Measurements from ENCODE around the gene INSL3.

Gene INSL3

DNA sequence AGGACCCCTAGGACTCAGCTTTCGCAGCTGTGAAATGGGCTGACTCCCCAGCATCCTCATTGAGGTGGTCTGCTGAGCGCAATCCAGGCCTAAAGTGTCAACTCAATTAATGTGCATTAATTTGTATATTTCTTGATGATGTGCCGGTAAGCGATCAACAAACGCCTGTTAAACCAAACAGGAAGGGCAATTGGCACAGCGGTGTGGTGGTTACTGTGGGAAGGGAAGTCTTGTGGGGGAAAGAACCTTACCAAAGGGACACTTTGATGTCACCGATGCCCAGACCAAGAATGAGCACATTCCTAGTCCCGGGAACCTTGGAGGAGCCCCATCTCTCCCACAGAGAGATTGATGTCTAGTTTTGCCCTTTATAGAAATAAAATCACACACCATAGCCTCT lies 24.8 kb upstream of the INSL3 start:
- DNase-seq (ENCODE audit: low read depth in 1 of 2, low spot score in 1 of 2): no peak

DNA sequence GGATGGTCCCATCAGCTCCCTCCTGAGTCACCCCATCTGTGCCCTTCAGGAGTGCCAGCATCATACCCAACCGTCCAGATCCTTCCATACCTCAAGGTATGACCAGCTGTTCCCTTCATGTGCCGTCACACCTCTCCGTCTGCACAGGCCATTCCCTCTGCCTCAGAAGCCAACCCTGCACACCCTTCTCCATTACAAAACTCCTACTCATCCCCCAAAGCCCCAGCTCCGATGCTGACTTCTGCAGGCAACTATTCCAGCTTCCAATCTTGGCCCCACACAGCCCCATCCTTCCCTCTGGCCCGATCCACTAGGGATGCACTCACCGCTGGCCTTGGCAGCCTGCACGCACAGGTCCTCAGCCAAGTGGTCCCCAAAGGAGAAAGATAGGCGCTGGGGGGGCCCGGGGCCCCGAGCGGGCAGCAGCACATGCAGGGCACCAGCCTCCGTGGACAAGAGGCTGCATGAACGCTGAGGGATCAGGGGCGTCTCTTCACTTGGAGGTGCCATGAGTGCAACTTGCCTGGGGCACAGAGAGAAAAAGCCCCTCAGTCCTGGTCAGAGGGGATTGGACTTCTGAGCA lies 22.7 kb upstream of the INSL3 start:
- no peak for DNase-seq (ENCODE audit: low read depth in 1 of 2, low spot score in 1 of 2)

DNA sequence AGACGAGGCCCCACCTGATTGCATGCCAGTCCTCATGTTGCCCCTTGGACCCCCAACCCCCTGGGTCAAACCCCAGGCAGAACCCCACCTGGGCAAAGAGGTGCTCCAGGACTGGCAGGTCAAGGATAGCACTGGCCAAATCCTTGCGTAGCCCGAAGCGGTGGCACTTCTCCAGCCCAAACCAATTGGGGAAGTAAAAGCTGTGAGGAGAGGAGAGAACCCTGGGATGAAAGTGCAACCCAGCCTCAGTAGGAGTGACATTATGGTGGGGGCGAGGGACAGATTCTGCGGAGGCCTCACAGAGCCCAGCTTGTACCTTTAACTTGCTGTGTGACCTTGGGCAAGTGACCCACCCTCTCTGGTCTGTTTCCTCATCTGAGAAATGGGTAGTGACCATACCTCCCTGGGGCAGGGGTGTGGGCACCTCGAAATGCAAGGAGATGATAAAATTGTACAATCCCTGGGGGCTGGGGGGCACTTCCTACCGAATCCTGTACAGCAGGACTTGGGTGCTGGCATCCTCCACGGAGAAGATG lies 22.0 kb upstream of the INSL3 start:
- no peak for DNase-seq (ENCODE audit: low read depth in 1 of 2, low spot score in 1 of 2)

DNA sequence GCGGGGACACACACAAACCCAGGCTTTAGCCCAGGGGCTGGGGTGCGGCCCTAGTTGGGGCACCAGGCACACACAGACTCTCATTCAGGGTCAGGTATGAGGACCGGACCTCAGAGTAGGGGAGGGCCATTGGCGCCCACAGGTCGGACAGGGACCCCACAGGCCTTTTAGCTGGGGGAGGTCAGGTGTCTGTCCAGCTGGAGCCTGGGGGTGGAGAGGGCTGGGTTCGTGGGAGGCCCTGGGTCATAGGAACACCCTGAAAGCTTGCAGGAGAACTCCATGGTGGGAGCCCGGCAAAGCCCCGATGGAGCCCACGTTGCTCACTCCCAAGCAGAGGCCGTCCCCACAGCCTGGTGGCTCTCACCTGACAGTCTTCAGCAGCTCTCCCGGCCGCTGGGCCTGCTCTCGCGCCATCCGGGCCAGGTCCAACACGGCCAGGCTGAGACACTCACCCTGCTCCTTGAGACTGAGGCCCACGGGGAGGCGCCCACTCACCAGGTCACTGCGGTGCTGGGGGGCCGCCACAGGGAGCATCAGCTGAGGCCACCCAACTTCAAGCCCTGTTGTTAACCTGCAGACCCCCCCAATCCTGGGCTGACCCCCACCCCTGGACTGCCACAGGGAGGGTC lies 21.5 kb upstream of the INSL3 start:
- no peak for DNase-seq (ENCODE audit: low read depth in 1 of 2, low spot score in 1 of 2)

DNA sequence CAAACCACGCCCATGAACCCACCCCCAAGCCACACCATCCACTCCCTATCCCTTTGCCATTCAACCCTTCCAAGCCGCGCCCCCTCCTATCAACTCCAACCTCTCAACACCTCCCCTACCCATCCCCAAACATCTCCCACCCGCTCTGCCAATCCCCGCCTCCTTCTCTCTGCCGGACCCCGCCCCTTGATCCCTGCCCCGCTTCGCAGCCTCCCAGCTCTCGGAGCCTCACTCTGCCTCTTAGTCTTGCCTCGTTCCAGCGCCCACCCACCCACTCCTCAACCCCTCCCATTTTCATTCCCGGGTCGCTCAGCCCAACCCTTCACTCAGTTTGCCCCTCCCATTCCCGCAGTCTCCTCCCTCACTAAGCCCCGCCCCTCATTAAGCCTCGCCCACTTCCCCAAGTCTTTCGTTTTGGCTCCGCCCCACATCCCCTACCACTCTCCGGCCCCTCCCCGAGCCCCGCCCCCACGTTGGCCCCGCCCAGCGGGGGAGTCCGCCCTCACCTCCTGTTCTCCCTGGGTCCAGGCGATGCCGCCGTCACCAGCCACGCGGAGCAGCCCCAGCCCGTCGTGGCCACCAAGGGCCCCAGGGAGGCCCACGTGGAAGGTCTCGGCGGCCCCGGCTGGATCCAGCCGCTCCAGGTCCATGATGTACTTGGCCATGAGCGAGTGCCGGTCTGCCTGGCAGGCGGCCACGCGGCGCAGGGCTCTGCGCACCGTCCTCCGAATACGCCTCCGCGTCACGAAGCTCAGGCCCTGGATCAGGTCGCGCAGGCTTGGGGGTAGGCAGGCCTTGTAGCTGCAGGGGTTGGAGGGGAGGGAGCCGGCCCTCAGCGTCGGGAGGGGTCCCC lies 20.7 kb upstream of the INSL3 start:
- DNase-seq (ENCODE audit: low read depth in 1 of 2, low spot score in 1 of 2): peak; percentile 24 to 52

DNA sequence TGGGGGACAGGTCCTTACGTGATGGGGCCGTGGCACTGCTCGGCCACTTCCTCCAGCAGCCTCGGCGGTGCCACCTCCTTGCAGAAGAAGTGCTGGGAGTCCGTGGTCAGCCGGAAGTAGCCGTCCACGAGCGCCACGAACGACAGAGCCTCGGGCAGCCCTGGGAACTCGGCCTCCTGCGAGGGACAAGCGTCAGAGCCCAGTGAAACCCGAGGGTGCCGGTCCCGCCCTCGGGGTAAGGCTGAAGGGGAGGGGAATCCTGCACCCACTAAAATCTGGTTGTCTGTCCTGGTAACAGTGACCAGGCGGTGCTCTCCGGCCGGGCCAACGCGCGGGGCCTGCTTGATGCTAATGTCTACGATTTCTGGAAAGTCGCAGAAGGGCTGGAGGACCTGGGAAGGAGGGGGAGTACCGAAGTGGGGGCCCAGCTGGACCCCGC lies 20.1 kb upstream of the INSL3 start:
- no peak for DNase-seq (ENCODE audit: low read depth in 1 of 2, low spot score in 1 of 2)

DNA sequence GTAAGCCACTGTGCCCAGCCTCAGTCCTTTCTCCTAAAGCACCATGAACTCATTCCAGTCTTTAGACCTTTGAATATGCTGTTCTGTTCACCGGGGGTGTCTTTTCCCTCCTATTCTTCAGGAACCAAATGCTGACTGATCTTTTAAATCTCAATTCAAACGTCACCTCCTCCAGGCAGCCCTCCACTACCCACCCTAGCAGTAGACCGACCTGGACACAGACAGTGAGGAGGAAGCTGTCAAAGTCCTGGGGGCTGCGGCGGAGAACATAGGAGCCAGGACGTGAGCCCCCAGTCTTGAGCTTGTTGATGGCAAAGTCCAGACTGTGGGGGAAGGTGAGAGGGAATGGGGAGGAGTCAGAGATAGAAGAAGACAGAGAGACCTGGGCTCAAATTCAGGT lies 18.7 kb upstream of the INSL3 start:
- DNase-seq (ENCODE audit: low read depth in 1 of 2, low spot score in 1 of 2): no peak

DNA sequence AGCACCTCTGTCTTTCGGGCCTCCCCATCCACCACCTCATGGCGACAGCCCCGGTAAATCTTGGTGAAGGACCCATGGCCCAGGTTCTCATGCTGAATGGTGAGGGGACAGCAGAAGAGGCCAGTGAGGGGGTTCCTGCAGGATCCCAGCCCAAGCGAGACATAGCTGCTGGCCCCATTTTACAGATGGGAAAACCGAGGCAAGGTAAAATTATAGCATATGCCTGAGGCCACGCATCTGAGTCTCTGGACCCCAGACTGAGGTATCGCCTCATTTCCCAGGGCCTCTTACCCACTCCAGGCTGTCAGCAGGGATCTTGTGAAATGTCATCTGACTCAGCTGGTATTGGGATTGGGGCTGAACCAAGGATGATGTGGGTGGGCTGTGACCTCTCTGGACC lies 16.7 kb upstream of the INSL3 start:
- DNase-seq (ENCODE audit: low read depth in 1 of 2, low spot score in 1 of 2): no peak

DNA sequence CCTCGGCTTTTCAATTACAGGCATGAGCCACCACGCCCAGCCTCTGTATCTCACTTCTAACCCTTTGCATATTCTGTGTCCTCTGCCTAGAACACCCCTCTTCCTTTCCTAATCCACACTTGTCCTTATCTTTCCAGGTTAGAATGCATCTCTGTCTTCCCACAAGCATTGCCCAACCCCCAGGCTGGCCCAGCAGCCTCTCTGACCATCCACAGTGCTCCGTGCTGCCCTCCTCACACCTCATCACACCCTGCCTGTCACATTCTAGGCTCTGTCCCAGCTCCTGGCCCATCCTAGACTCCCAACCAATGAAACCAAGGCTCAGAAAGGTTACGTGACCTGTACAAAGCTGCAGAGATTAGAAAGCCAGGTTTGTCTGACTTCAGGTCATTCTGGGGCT lies 15.2 kb upstream of the INSL3 start:
- DNase-seq (ENCODE audit: low read depth in 1 of 2, low spot score in 1 of 2): no peak

DNA sequence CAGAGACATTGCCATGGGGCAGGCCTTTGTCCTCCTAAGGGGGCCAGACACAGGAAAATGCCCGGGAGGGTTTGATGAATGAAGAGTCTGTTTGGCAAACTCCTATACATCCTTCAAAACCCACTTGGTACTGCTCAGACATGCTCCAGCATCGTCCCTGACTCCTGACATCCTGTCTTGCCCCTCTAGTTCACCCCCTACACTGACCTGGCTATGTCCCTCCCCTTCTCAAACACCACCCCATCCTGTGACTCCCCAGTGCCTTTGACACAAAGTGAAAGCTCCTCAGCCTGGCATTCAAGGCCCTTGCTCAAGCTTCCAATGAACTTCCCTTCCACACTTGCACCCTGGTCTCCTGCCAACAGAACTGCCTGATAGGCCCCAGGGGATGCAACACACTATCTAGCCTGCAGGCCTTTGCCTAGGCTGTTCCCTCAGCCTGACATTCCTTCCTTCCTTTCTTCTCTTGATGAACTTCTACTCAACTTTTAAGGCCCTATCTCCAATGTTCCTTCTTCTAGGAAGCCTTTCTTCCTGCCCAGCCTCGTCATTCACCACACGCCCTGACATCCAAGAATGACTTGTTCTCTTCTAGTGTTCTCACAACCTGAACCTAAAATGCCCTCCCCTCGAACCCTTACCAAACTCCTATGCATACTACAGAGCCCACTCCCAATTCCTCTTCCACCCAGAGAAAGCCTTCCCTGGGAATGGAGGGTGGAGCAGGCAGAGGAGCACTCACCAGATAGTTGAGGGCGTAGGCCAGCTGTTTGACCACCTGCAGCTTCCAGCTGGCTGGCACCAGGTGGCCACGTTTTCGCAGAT lies 14.1 kb upstream of the INSL3 start:
- DNase-seq (ENCODE audit: low read depth in 1 of 2, low spot score in 1 of 2): no peak

DNA sequence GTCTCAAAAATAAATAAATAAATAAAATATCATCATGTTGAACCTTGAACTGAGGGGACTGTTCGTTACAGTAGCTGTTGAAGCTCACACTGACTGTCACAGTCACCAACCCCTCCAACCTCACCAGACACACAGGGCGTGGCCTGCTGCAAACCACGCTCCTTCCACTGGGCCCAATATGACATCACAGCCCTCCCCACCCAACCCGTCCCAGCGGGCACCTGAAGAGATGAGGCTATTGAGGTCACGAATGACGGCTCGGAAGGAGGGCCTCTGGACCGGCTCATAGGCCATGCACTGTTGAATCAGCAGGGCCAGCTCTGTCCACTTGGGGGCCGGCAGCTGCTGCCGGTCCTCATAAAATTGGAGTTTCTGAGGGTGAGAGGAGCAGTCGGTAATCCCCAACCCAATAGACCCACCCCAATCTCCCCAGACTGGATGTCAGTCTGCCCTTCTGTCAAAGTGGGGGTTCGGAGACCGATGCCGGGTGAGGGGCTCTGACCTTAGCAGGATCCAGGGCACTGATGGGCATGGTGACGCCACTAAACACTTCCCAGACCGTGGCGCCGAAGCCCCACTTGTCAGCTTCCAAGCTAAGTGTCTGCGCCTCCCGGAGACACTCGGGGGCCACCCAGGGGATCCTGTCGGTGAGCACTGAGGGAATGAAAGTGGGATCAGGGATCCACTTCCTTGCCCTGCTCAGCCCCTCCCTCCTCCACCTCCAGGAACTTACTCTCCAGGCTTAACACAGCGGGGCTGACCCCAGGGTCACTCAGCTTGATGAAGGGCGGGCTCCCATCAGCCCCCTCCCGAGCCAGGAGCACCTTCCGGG lies 13.2 kb upstream of the INSL3 start:
- DNase-seq (ENCODE audit: low read depth in 1 of 2, low spot score in 1 of 2): no peak

DNA sequence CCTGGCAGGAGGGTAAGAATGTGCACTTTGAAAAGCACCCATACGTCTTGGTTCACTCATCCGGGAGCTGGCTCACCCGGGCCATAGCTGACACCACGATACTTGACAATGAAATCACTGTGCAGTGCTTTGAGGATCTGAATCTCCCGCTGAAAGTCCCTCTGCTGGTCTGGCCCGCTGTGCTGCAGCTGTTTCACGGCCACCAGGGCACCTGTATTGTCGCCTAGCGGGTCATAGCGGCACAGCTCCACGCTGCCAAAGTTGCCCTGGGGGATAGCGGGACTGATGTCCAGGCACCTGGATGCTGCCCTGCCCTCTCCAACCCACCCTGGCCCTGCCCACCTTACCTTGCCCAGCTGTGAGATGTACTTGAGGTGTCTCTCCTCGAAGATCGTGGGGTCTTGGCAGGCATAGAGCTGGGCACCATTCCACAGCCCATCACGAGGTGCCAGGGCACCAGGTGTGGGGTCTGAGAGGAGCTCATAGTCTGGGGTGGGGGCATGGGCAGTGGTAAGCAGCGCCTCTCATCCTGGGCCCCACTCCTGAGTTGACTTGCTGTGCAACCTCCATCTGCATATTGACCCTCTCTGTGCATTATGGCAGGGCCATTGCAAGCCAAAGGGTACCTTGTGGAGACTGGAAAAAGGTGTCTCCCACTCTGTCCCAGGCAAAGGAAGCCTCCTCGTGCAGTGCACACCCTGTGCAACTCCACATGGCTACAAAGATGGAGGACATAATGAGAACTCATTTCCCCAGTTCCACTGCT lies 11.3 kb upstream of the INSL3 start:
- no peak for DNase-seq (ENCODE audit: low read depth in 1 of 2, low spot score in 1 of 2)

DNA sequence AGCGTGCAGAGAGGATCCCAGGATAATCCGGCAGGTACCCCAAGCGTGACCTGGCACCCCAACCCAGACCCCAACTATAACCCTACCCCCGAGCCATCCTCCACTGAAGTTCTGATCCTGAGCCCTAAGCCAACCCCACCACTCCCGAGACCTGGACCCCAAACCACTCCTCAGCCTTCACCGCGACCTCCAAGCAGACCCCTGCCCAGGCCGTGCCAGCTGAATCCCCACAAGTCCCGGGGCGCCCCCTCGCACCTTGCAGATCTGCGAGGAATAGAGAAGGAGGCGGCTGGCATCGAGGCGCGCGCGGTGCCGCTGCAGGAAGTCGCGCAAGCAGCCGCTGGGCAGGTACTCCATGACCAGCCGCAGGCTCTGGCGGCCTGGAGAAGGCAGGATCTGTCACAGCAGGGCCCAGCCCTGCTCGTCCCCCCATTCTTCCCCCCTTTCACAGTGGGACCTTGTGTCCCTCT lies 10.1 kb upstream of the INSL3 start:
- DNase-seq (ENCODE audit: low read depth in 1 of 2, low spot score in 1 of 2): no peak

DNA sequence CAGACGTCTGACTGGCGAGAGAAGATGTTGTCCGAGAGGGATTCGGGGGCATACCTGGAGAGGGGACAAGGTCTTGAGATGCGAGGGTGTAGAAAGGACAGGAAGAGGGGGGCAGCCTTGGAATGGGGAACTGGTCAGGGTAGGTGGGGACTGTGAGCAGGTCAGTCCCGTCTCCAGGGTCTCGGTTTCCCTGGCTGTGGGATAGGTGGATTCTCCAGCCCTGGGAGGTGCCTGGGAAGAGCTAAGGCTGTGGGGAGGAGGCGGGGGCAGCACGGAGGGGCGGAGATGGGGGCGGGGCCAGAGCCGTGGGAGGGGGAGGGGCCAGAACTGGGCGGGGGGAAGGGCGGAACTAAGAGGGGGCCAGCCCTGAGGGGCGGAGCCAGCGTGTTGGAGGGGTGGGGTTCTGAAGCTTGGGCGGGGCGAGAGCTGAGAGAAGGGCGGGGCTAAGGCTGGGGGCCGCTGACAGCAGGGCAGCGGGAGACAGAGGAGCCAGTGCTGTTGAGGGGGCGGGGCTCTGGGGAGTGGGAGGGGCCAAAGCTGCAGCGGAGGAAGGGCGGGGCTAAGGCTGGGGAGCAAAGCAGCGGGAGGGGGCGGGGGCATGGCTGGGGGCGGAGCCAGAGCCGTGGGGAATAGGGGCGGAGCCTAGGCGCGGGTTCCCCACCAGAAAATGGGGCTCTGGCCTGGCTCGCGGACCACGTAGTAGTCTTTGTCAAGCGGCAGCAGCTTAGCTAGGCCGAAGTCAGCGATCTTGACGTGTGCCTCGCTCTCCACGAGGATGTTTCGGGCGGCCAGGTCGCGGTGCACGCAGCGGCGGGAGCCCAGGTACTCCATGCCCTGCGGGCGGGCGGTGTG lies 9.5 kb upstream of the INSL3 start:
- peak in 1 of 2 donors; percentile 39 for DNase-seq (ENCODE audit: low read depth in 1 of 2, low spot score in 1 of 2)

DNA sequence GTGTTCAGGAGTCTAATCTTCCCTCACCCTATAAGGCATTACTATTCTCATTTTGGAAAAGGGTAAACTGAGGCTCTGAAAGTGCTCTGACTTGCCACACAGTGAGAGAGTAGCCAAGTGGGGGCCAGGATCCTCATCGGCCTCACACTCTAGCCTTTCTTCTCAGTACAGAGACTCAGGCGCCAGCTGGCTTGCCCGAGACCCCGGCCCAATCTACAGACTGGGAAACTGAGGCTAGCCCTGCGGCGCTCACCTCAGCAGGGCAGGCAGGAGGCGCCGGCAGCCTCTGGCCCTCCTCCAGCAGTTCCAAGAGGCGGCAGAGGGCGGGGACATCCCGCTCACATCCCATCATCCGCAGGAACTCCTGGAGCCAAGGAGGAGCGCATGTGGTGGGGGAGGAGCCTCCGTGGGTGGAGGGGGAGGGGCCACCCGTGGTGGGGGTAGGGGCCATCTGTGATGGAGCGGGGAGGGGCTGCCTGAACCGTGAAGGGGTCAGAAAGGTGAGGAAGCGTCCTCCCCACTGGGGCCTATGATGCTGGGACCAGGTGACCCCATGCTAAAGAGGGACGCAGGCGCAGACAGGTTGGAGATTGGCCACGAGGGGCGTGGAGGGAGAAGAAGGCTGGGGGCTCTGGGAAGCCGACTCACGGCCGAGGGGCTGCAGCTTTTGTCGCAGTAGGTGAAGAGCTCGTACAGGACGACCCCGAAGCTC lies 8.7 kb upstream of the INSL3 start:
- DNase-seq (ENCODE audit: low read depth in 1 of 2, low spot score in 1 of 2): no peak

DNA sequence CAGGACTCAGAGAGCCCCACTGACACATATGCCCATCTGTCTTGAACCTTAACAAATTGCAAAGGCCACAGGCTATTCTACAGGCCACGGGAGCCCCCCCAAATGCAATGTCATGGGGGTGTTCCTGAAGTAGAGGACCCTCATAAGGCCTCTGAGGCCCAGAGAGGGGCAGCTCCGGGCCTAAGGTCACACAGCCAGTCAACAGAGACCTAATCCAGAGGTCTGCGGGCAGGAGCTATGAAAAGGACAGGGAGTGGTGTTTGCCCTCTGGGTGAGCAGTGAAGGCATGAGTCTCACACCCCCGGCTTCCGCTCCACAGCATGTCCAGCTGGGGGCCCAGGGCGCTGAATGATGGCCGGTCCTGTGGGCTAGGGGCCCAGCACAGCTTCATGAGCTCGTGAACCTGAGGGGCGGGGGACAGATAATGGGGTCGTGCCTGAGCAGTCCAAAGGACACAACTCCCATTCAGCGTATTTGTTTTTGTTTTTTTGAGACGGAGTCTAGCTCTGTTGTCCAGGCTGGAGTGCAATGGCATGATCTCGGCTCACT lies 5.3 kb upstream of the INSL3 start:
- DNase-seq (ENCODE audit: low read depth in 1 of 2, low spot score in 1 of 2): no peak

DNA sequence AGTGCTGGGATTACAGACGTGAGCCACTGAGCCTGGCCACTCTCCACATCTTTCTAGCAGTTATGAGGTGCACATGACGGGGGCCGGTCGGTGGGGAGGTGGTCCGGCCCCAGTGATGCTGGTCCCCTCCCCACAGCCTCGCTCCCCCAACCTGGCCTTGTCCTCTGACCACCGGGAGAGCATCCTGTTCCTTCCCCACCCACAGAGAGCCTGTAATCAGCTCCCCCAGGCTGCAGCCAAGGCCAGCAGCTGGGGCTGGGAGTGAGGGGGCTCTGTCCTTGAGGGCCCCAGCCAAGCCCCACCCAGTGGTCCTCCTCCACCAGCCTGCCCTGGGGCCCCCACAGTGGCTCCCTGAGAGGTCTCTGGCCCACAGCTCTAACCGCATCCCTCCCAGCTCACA lies 3.0 kb upstream of the INSL3 start:
- DNase-seq (ENCODE audit: low read depth in 1 of 2, low spot score in 1 of 2): no peak

All from stimulated activated CD4-positive, alpha-beta T cell treated with anti-CD3 and anti-CD28 coated beads, Interleukin-15, amount 100 ng/mL, for 1 hour (primary cell).